Brain microvascular endothelial cell (primary cell): ENCODE data around the gene AKIRIN1.
"Not testable (repeated sequence)": the region's sequence is repeated elsewhere in the genome, so short reads cannot be mapped to it uniquely, and the experiment has no call there.

Experiments used
- DNase-seq: peaks from one replicate; pipeline ENCODE4 v3.0.0-alpha.2; 2020
- H3K27ac ChIP-seq: fragments of 250-450 bp; sonication (Bioruptor Pico); 2 replicates; pipeline ENCODE4 v1.5.1; 2020; ENCODE audit warnings: mild to moderate bottlenecking, moderate library complexity
- H3K27me3 ChIP-seq: fragments of 250-450 bp; sonication (Bioruptor Pico); replicated peaks from 2 replicates; pipeline ENCODE4 v1.5.1; 2020; ENCODE audit warnings: mild to moderate bottlenecking
- H3K36me3 ChIP-seq: fragments of 250-450 bp; sonication (Bioruptor Pico); replicated peaks from 2 replicates; pipeline ENCODE4 v1.5.1; 2020; ENCODE audit warnings: mild to moderate bottlenecking
- H3K4me3 ChIP-seq: 2 replicates; pipeline ENCODE4 v1.5.1; 2011; ENCODE audit warnings: low read depth, mild to moderate bottlenecking, control low read depth, low read length, moderate library complexity
- CTCF ChIP-seq: IDR thresholded peaks from 2 replicates; pipeline ENCODE4 v1.5.1; 2011; ENCODE audit warnings: low read depth, mild to moderate bottlenecking, moderate library complexity, low read length, control low read depth, inconsistent platforms; ENCODE audit errors: missing control alignments
- in situ Hi-C: cut with HindIII; loops from 2 replicates; pipeline ENCODE4 v1.10.0; 2017; ENCODE audit warnings: low sequenced_read_pairs, low pct_ligation_motif_present

The AKIRIN1 gene

GRCh38 chr1:39003281-39003680 lies 12.2 kb downstream of the AKIRIN1 start:
- no peaks in the 10 kb centered on the region for H3K27me3 ChIP-seq
- no peak overlapping the region for H3K4me3 ChIP-seq
- peak overlapping the region; percentile 42 for H3K27ac ChIP-seq
- TF ChIP-seq CTCF, result no peak
- peaks cover 86% of the 10 kb centered on the region for H3K36me3 ChIP-seq
- DNase-seq, result no peak
- in situ Hi-C loops, result no loop called here

- in situ Hi-C loops, result no loop called here
- Histone ChIP-seq H3K27ac (peak overlapping the region; percentile 42), H3K4me3 (no peak overlapping the region), H3K27me3 (no peaks in the 10 kb centered on the region), H3K36me3 (peaks cover 86% of the 10 kb centered on the region)
- TF ChIP-seq CTCF, result no peak
- no peak for DNase-seq
These were observed 12.7 kb downstream of the AKIRIN1 start for GRCh38 chr1:39003794-39004193.

GRCh38 chr1:39006287-39006686 lies 15.2 kb downstream of the AKIRIN1 start:
- in situ Hi-C loops, result no loop called here
- Histone ChIP-seq H3K27ac (no peak overlapping the region), H3K4me3 (no peak overlapping the region), H3K27me3 (no peaks in the 10 kb centered on the region), H3K36me3 (peaks cover 85% of the 10 kb centered on the region)
- DNase-seq, result no peak
- no peak for TF ChIP-seq CTCF

- H3K27me3 ChIP-seq, result no peaks in the 10 kb centered on the region
- no peak for TF ChIP-seq CTCF
- no peak for DNase-seq
- peaks cover 81% of the 10 kb centered on the region for H3K36me3 ChIP-seq
- in situ Hi-C loops, result no loop called here
- H3K27ac ChIP-seq, result no peak overlapping the region
- H3K4me3 ChIP-seq, result no peak overlapping the region
These were observed 15.9 kb downstream of the AKIRIN1 start for GRCh38 chr1:39006726-39007645.

- DNase-seq, result not testable (repeated sequence)
These were observed 23.9 kb downstream of the AKIRIN1 start for GRCh38 chr1:39014956-39015355.

GRCh38 chr1:39016604-39017171 lies 25.6 kb downstream of the AKIRIN1 start:
- DNase-seq, result no peak
- Histone ChIP-seq H3K27ac (no peak overlapping the region), H3K4me3 (no peak overlapping the region), H3K27me3 (no peaks in the 10 kb centered on the region), H3K36me3 (peaks cover 7% of the 10 kb centered on the region)
- no peak for TF ChIP-seq CTCF
- in situ Hi-C loops, result no loop called here

More at GRCh38 chr1:39014956-39015355, 23.9 kb downstream of the AKIRIN1 start:
- H3K4me3 ChIP-seq, H3K27me3 ChIP-seq, in situ Hi-C loops, H3K27ac ChIP-seq: not testable (repeated sequence)
- H3K36me3 ChIP-seq, result peaks cover 17% of the 10 kb centered on the region
